Peyer's patch (tissue), 4 donors: ENCODE measurements around the gene SLC7A4.

Experiments used
- CTCF ChIP-seq, 6 experiments: fragments of 450-650 bp in 4 of 6; fragments of 200-600 bp in 2 of 6; sonication (generic) in 1 of 6; IDR thresholded peaks; one replicate each; pipeline ENCODE4 v1.5.1; 2017 to 2019; ENCODE audit warnings: antibody characterized with exemption in 6 of 6, mild to moderate bottlenecking in 3 of 6, moderate library complexity in 1 of 6
- POLR2A ChIP-seq, 2 donors: fragments of 450-650 bp; IDR thresholded peaks; one replicate each; pipeline ENCODE4 v1.5.1; 2017; ENCODE audit warnings: antibody characterized with exemption in 2 of 2, mild to moderate bottlenecking in 2 of 2, moderate library complexity in 2 of 2

- TF ChIP-seq CTCF (IDR thresholded peaks at IDR 0.05) (no peak), POLR2A (IDR thresholded peaks at IDR 0.05) (no peak)
These were observed 34.9 kb upstream of the SLC7A4 start for GRCh38 chr22:21067075-21067900.
